Suprapubic skin (tissue), 4 donors: ENCODE measurements around the gene AFF1.

Source experiments
- EP300 ChIP-seq: sonication (generic); formaldehyde crosslinking; IDR thresholded peaks from one replicate; pipeline ENCODE4 v1.6.1; 2017; ENCODE audit warnings: antibody characterized with exemption
- POLR2A ChIP-seq, 2 donors: fragments of 450-650 bp; IDR thresholded peaks; one replicate each; pipeline ENCODE4 v1.6.1; 2017; ENCODE audit warnings: antibody characterized with exemption in 2 of 2, mild to moderate bottlenecking in 2 of 2, moderate library complexity in 2 of 2
- POLR2AphosphoS5 ChIP-seq, 3 donors: sonication (generic); formaldehyde crosslinking; IDR thresholded peaks; one replicate each; pipeline ENCODE4 v1.6.1; 2017; ENCODE audit warnings: antibody characterized with exemption in 3 of 3
- TF ChIP-seq, protein P1 (sequence below), 2 donors: fragments of 200-600 bp in 1 of 2; fragments of 450-650 bp in 1 of 2; sonication (generic) in 1 of 2; IDR thresholded peaks; one replicate each; pipeline ENCODE4 v1.5.1; 2016 to 2019; ENCODE audit warnings: antibody characterized with exemption in 2 of 2, mild to moderate bottlenecking in 1 of 2, moderate library complexity in 1 of 2

GRCh38 chr4:86927843-86928395, 6.9 kb upstream of the AFF1 start:
- TF ChIP-seq POLR2A (IDR thresholded peaks at IDR 0.05) (no peak), EP300 (no peak), POLR2AphosphoS5 (IDR thresholded peaks at IDR 0.05) (peak in 1 of 3 donors; percentile 87)
- TF ChIP-seq, protein P1, sequence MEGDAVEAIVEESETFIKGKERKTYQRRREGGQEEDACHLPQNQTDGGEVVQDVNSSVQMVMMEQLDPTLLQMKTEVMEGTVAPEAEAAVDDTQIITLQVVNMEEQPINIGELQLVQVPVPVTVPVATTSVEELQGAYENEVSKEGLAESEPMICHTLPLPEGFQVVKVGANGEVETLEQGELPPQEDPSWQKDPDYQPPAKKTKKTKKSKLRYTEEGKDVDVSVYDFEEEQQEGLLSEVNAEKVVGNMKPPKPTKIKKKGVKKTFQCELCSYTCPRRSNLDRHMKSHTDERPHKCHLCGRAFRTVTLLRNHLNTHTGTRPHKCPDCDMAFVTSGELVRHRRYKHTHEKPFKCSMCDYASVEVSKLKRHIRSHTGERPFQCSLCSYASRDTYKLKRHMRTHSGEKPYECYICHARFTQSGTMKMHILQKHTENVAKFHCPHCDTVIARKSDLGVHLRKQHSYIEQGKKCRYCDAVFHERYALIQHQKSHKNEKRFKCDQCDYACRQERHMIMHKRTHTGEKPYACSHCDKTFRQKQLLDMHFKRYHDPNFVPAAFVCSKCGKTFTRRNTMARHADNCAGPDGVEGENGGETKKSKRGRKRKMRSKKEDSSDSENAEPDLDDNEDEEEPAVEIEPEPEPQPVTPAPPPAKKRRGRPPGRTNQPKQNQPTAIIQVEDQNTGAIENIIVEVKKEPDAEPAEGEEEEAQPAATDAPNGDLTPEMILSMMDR (IDR thresholded peaks at IDR 0.05): no peak
